K562 (cell line): ENCODE data around the gene A4GALT. TPM values are rescaled to one million over a fixed set of nuclear protein-coding genes. Genes with fewer than 3 reads are reported as not detected.
A peak's percentile ranks its signal among the peaks of the same experiment; 100 is the strongest.

Experiments
- ATAC-seq: fragments of 200-7000 bp; cut with Tn5 transposase; 3 replicates; pipeline ENCODE4 v1.9.1; 2020; ENCODE audit warnings: moderate library complexity
- BruUV-seq: library from RNA; stranded (reverse); fragments of 400-500 nt; replicated peaks from 2 replicates; lab custom pipeline; 2021; lab: Mats Ljungman, UMichigan
- CTCF ChIA-PET: fragments of 300-600 bp; formaldehyde crosslinking; extraction: SDS; loops from one replicate; lab custom pipeline; 2021; ENCODE audit warnings: low intra/inter-chr PET ratio; lab: Yijun Ruan, JAX
- POLR2A ChIA-PET: fragments of 300-600, 350-650 bp; sonication (Branson Sonifier 250); formaldehyde crosslinking; extraction: SDS; loops from one replicate; lab custom pipeline; 2021; ENCODE audit warnings: antibody characterized with exemption, inconsistent platforms; lab: Yijun Ruan, JAX
- DNase-seq, 4 experiments: peaks; one replicate each; pipeline versions ENCODE4 v3.0.0 to v3.0.0-alpha.2; 2011 to 2018; ENCODE audit warnings: low spot score in 3 of 4, mixed read lengths in 3 of 4; ENCODE audit errors: extremely low read depth in 1 of 4
- FAIRE-seq: peaks from 2 replicates; lab custom pipeline; 2011; peaks lifted over from hg19 to GRCh38; lab: Jason Lieb, UNC
- H2AFZ ChIP-seq: 2 replicates; pipeline ENCODE4 v1.6.0; 2011; ENCODE audit warnings: low read depth, low read length, control low read depth, inconsistent platforms
- H3K27ac ChIP-seq: fragments of 200-600 bp; 3 replicates; pipeline ENCODE4 v1.8.0; 2011; ENCODE audit warnings: low read depth, mild to moderate bottlenecking, control low read depth, inconsistent platforms, low read length, moderate library complexity, mixed read lengths; ENCODE audit errors: extremely low read depth
- H3K27me3 ChIP-seq, 2 experiments: fragments of 300-600 bp in 1 of 2; 2 replicates in 1 of 2; 3 replicates in 1 of 2; pipeline versions ENCODE4 v1.6.0 to v1.8.0; 2011; ENCODE audit warnings: inconsistent platforms in 2 of 2, low read length in 2 of 2, mild to moderate bottlenecking in 1 of 2, mixed read lengths in 1 of 2, moderate library complexity in 1 of 2; ENCODE audit not compliant: control insufficient read depth in 2 of 2, insufficient read depth in 2 of 2
- H3K36me3 ChIP-seq: fragments of 300-600 bp; 3 replicates; pipeline ENCODE4 v1.8.0; 2011; ENCODE audit warnings: mild to moderate bottlenecking, low read length, inconsistent platforms; ENCODE audit not compliant: control insufficient read depth, insufficient read depth
- H3K4me1 ChIP-seq, 2 experiments: fragments of 200-600 bp in 1 of 2; replicated peaks in 1 of 2; 2 replicates in 1 of 2; 3 replicates in 1 of 2; pipeline versions ENCODE4 v1.5.1 to v1.8.0; 2011; ENCODE audit warnings: inconsistent platforms in 2 of 2, low read length in 2 of 2, mild to moderate bottlenecking in 1 of 2, mixed read lengths in 1 of 2, moderate library complexity in 1 of 2; ENCODE audit not compliant: control insufficient read depth in 2 of 2, insufficient read depth in 2 of 2
- H3K4me2 ChIP-seq: 2 replicates; pipeline ENCODE4 v1.6.1; 2011; ENCODE audit warnings: low read length, control low read depth, inconsistent platforms, mixed read lengths; ENCODE audit not compliant: insufficient read depth
- H3K4me3 ChIP-seq: fragments of 200-600 bp; sonication (generic), shearing (Covaris generic); 2 replicates; pipeline ENCODE4 v1.5.1; 2016; ENCODE audit warnings: control low read depth, inconsistent platforms
- H3K79me2 ChIP-seq: fragments of 200-600 bp; 3 replicates; pipeline ENCODE4 v1.8.0; 2011; ENCODE audit warnings: low read length, inconsistent platforms; ENCODE audit not compliant: control insufficient read depth, insufficient read depth
- H3K9ac ChIP-seq, 2 experiments: 2 replicates each; pipeline versions ENCODE4 v1.6.0 to v1.6.1; 2011; ENCODE audit warnings: low read depth in 2 of 2, low read length in 2 of 2, control low read depth in 1 of 2, inconsistent platforms in 1 of 2, mild to moderate bottlenecking in 1 of 2, mixed read lengths in 1 of 2; ENCODE audit not compliant: insufficient read depth in 1 of 2
- H3K9me1 ChIP-seq: one replicate; pipeline ENCODE4 v1.6.0; 2011; ENCODE audit warnings: inconsistent platforms, mild to moderate bottlenecking, low read length, moderate library complexity; ENCODE audit not compliant: control insufficient read depth, insufficient read depth
- H3K9me3 ChIP-seq: replicated peaks from 2 replicates; pipeline ENCODE4 v1.5.1; 2011; ENCODE audit warnings: low read depth, low read length, inconsistent platforms; ENCODE audit not compliant: control insufficient read depth, insufficient read depth
- H4K20me1 ChIP-seq: replicated peaks from 2 replicates; pipeline ENCODE4 v1.6.1; 2011; ENCODE audit warnings: low read length, inconsistent platforms, mixed read lengths; ENCODE audit not compliant: control insufficient read depth, insufficient read depth
- ARHGAP35 ChIP-seq: fragments of 450-650 bp; IDR thresholded peaks from 2 replicates; pipeline ENCODE4 v1.6.1; 2018; ENCODE audit not compliant: partially characterized antibody
- BMI1 ChIP-seq: fragments of 150-350 bp; IDR thresholded peaks from 2 replicates; pipeline ENCODE4 v1.6.1; 2014; ENCODE audit warnings: low read length
- CGGBP1 ChIP-seq: fragments of 250-450 bp; sonication (Bioruptor Pico); IDR thresholded peaks from 2 replicates; pipeline ENCODE4 v1.9.0; 2021; ENCODE audit warnings: mild to moderate bottlenecking
- CTCF ChIP-seq, 3 experiments: IDR thresholded peaks in 2 of 3; conservative IDR thresholded peaks in 1 of 3; 2 replicates each; pipeline ENCODE4 v1.5.1; 2011 to 2012; ENCODE audit warnings: low read length in 3 of 3, mild to moderate bottlenecking in 3 of 3, control low read depth in 2 of 3, improper control_type of control experiment in 1 of 3, inconsistent platforms in 1 of 3, low read depth in 1 of 3, mixed read lengths in 1 of 3, moderate library complexity in 1 of 3; ENCODE audit not compliant: insufficient read depth in 2 of 3
- E2F4 ChIP-seq: sonication (generic); formaldehyde crosslinking; IDR thresholded peaks from 2 replicates; pipeline ENCODE4 v1.8.0; 2022; ENCODE audit warnings: mild to moderate bottlenecking, low read depth, missing genetic modification reagents
- HDAC1 ChIP-seq, 2 experiments: fragments of 450-650 bp; IDR thresholded peaks; 2 replicates each; pipeline ENCODE4 v1.6.1; 2016 to 2017; ENCODE audit warnings: inconsistent platforms in 1 of 2, mild to moderate bottlenecking in 1 of 2, moderate library complexity in 1 of 2
- KAT7 ChIP-seq: sonication (generic); formaldehyde crosslinking; IDR thresholded peaks from 2 replicates; pipeline ENCODE4 v1.8.0; 2022; ENCODE audit warnings: missing genetic modification reagents, mild to moderate bottlenecking, borderline replicate concordance
- KDM1A ChIP-seq, 2 experiments: fragments of 450-650 bp; IDR thresholded peaks; 2 replicates each; pipeline ENCODE4 v1.6.1; 2016; ENCODE audit warnings: mild to moderate bottlenecking in 2 of 2
- KLF10 ChIP-seq: fragments of 250-450 bp; sonication (Bioruptor Pico); IDR thresholded peaks from 2 replicates; pipeline ENCODE4 v1.6.1; 2021; ENCODE audit warnings: matching md5 sums
- RBFOX2 ChIP-seq: fragments of 200-400 bp; formaldehyde crosslinking; IDR thresholded peaks from 2 replicates; pipeline ENCODE4 v1.6.1; 2017; ENCODE audit warnings: low read depth, mild to moderate bottlenecking, low read length, moderate library complexity
- SREBF2 ChIP-seq: sonication (generic); formaldehyde crosslinking; IDR thresholded peaks from 2 replicates; pipeline ENCODE4 v1.4.0; 2020; ENCODE audit warnings: mild to moderate bottlenecking, missing genetic modification reagents
- TAF1 ChIP-seq: IDR thresholded peaks from 2 replicates; pipeline ENCODE4 v1.6.1; 2011; ENCODE audit warnings: mild to moderate bottlenecking, low read length, moderate library complexity; ENCODE audit not compliant: insufficient read depth, control insufficient read depth, severe bottlenecking; ENCODE audit errors: extremely low read depth
- ZNF146 ChIP-seq: IDR thresholded peaks from one replicate; pipeline ENCODE4 v1.6.1; 2018; ENCODE audit warnings: missing compliant biosample characterization; ENCODE audit not compliant: unreplicated experiment
- ZNF3 ChIP-seq: fragments of 250-450 bp; sonication (Bioruptor Pico); IDR thresholded peaks from 2 replicates; pipeline ENCODE4 v1.5.0; 2021; ENCODE audit warnings: mild to moderate bottlenecking, moderate library complexity
- ZZZ3 ChIP-seq: fragments of 450-650 bp; IDR thresholded peaks from 2 replicates; pipeline ENCODE4 v1.6.1; 2016; ENCODE audit warnings: antibody characterized with exemption, mild to moderate bottlenecking, moderate library complexity
- WGBS: fragments of 100-300 bp; shearing (Covaris generic); methylation state at CpG from one replicate; pipeline ENCODE4 v1.1.6; 2016; ENCODE audit warnings: low coverage, mixed read lengths; ENCODE audit not compliant: insufficient coverage; ENCODE audit errors: missing lambda C conversion rate; 5-methylcytosine and 5-hydroxymethylcytosine counted together
- in situ Hi-C: fragments of 300-500 bp; cut with MboI; formaldehyde crosslinking; loops from 4 replicates; pipeline ENCODE4 v1.15.0; 2018; ENCODE audit warnings: inconsistent platforms, mixed read lengths
- intact Hi-C: fragments of 100-400 bp; cut with micrococcal nuclease; formaldehyde crosslinking; loops from 2 replicates; pipeline ENCODE4 v1.14.2; 2022
- polyA plus RNA-seq, 8 experiments: library from polyadenylated mRNA; depleted of rRNA in 4 of 8; stranded (reverse) in 5 of 8; unstranded in 3 of 8; fragments of >200 nt; fragmentation: Nextera tagmentation in 2 of 8; fragmentation: Illumina TruSeq in 1 of 8; extraction: Ambion mirVana in 2 of 8; extraction: Trizol in 1 of 8; gene quantifications; 2 replicates each; pipeline versions ENCODE4 v1.2.1 to v1.2.3, GENCODE V29; 2011 to 2014; ENCODE audit warnings: inconsistent platforms in 1 of 8, missing spikeins in 1 of 8
- total RNA-seq, 7 experiments: library from RNA; depleted of rRNA in 6 of 7; stranded (reverse); fragments of >200 nt in 6 of 7; fragmentation: Illumina TruSeq in 2 of 7; extraction: Trizol in 2 of 7; gene quantifications; 2 replicates each; pipeline versions ENCODE4 v1.2.1 to v1.2.3, GENCODE V29; 2011 to 2021; ENCODE audit warnings: low replicate concordance in 1 of 7

The A4GALT gene
- total and polyA plus RNA-seq, 9 of the 15 experiments (the other 6 are each of a cell fraction or from before 2014, with no cell fraction given), result 0.07 to 0.11 TPM; not detected in 7

GRCh38 chr22:42764895-42765363 lies 44.3 kb upstream of the A4GALT start:
- POLR2A ChIA-PET, result interaction anchor here (0.7 kb wide), 2 partner anchors 14 to 120 kb away, joined by 3 read pairs; no protein-coding TSS in a partner anchor

More at GRCh38 chr22:42764895-42765363, 44.3 kb upstream of the A4GALT start:
- Histone ChIP-seq H3K27ac (no peak overlapping the region), H3K9ac (peak overlapping the region in 1 of 2 experiments; percentile 74; a peak in 2 of 4 replicates), H4K20me1 (no peaks in the 10 kb centered on the region), H2AFZ (peak overlapping the region; percentile 59; the same call in 1 of the 2 replicates), H3K4me2 (peak overlapping the region; percentile 25)
- ATAC-seq, result no peak
- no peak for TF ChIP-seq ARHGAP35
- TF ChIP-seq KLF10 (CRISPR knock-in tag), result no peak
- no peak for TF ChIP-seq CTCF (IDR thresholded peaks at IDR 0.05 in 2 of 3, conservative IDR thresholded peaks at IDR 0.05 in 1 of 3; ENCODE audit: insufficient read depth in 2 of 3, low read depth in 1 of 3, low read length in 3 of 3)
- TF ChIP-seq ZNF146 (CRISPR knock-in tag), result no peak
- TF ChIP-seq E2F4 (CRISPR knock-in tag), result no peak
- no peak for TF ChIP-seq CGGBP1
- no peak for TF ChIP-seq BMI1
- no peak for TF ChIP-seq RBFOX2
- TF ChIP-seq ZZZ3, result no peak
- no peak for TF ChIP-seq KAT7 (CRISPR knock-in tag)
- TF ChIP-seq HDAC1 (IDR thresholded peaks at IDR 0.05), result no peak
- no peak for TF ChIP-seq TAF1
- no peak for TF ChIP-seq KDM1A (IDR thresholded peaks at IDR 0.05)
- no peak for TF ChIP-seq ZNF3 (CRISPR knock-in tag)
- TF ChIP-seq SREBF2 (CRISPR knock-in tag), result no peak
- TF ChIP-seq, all 486 proteins: peak for 0
- peak in 1 of 4 experiments; percentile 18 for DNase-seq
- Histone ChIP-seq H3K9me3 (no peaks in the 10 kb centered on the region), H3K27me3 (0 out of 5 replicates have a peak, but pooled peaks cover 0 to 4% of the 10 kb centered on the region in 2 experiments), H3K9me1 (no peaks in the 10 kb centered on the region), H3K4me3 (no peak overlapping the region), H3K79me2 (no peaks in the 10 kb centered on the region), H3K4me1 (peaks cover 5 to 24% of the 10 kb centered on the region in 2 experiments; a peak in 3 of 5 replicates), H3K36me3 (no peaks in the 10 kb centered on the region)
- in situ Hi-C loops, result no loop called here
- no TSS peak for BruUV-seq
- 0% methylated on average over 8 of the region's 11 CpGs for WGBS
- no peak for FAIRE-seq
- CTCF ChIA-PET, result no interaction called here
- intact Hi-C loops, result no loop called here
